HL-60 (cell line): Measurements from ENCODE around the gene COX14.

Experiments used
- CTCF ChIP-seq: IDR thresholded peaks from one replicate; pipeline ENCODE4 v1.5.1; 2011; ENCODE audit warnings: low read length, control low read depth, inconsistent platforms; ENCODE audit not compliant: insufficient read depth
- POLR2AphosphoS5 ChIP-seq: IDR thresholded peaks from 2 replicates; pipeline ENCODE4 v1.6.1; 2012; ENCODE audit warnings: low read depth
- REST ChIP-seq: IDR thresholded peaks from 2 replicates; pipeline ENCODE4 v1.6.1; 2012; ENCODE audit warnings: low read depth; ENCODE audit not compliant: insufficient replicate concordance

DNA sequence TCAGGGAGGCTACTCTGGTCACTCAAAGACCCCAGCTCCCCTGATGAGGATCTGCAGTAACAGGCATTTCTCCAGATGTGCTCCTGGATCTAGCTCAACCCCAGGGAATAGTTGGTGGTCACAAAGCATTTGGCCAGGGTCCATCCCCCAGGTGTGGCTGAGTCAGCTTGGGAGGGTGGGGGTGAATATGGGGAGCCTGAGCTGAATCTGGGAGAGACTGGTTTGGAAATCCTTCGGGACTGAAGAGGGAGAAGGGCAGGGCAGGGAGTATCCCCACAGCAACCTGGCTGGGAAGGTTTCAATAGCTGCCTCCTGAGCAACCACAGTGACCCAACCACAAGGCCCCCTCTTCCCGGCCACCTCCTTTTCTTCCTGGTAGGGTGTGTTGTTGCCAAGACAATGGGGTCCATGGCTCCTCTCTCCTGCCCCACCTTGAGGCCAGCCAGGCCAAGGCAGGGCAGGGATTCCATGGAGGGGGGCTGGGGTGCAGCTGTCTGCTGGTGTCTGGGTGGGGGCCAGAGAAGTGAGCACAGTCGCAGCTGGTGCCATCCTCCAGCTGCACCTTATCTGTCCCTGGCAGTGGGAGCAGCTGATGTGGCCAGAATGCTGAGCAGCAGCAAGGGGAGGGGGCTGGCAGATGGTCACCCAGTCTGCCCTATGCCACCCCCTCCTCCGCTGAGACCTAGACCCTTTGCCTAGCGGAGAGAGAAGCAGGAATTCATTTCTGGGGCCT is 49.1 kb upstream of the COX14 start:
- no peak for TF ChIP-seq CTCF
- no peak for TF ChIP-seq POLR2AphosphoS5
- TF ChIP-seq REST = no peak
